Nephron progenitor cell (in vitro differentiated cells): ENCODE data around the gene CLUH.

ENCODE experiments used
- DNase-seq: peaks from one replicate; pipeline ENCODE4 v3.0.0; 2021
- H3K27ac Mint-ChIP-seq: 2 replicates; pipeline ENCODE4 v1.8.0; 2021; ENCODE audit warnings: mild to moderate bottlenecking, moderate library complexity, mixed read lengths
- H3K27me3 Mint-ChIP-seq: 2 replicates; pipeline ENCODE4 v1.8.0; 2021; ENCODE audit warnings: mild to moderate bottlenecking, low read depth, mixed read lengths; ENCODE audit not compliant: poor library complexity
- H3K36me3 Mint-ChIP-seq: 2 replicates; pipeline ENCODE4 v1.8.0; 2021; ENCODE audit warnings: low read depth, mixed read lengths
- H3K4me1 Mint-ChIP-seq: 2 replicates; pipeline ENCODE4 v1.8.0; 2021; ENCODE audit warnings: mixed read lengths
- H3K4me3 Mint-ChIP-seq: 2 replicates; pipeline ENCODE4 v1.8.0; 2021; ENCODE audit warnings: mild to moderate bottlenecking, moderate library complexity, mixed read lengths
- H3K9me3 Mint-ChIP-seq: 2 replicates; pipeline ENCODE4 v1.8.0; 2021; ENCODE audit warnings: mild to moderate bottlenecking, moderate library complexity, mixed read lengths
- CTCF ChIP-seq: fragments of 200-600 bp; sonication (generic); IDR thresholded peaks from 2 replicates; pipeline ENCODE4 v1.5.0; 2021; ENCODE audit warnings: antibody characterized with exemption

Gene CLUH

DNA sequence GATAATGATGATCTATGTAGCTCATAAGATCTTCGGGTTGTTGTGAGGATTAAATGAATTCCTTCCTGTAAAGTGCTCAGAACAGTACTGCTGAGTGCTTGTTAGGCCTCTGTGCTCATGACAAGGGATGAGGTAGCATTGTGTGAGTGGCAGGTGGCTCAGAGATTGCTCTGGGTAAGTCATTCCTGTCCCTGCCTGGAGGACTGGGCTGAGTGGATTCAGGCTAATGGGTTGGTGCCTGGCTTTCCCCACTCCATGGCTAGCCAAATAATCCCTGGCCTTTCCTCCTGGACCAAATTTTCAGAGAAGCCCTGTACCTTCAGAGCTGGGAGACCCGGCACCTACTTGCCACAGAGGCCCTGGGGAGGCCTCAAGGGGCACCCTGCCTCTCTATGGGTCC lies 39.2 kb upstream of the CLUH start:
- H3K27ac Mint-ChIP-seq = no peak overlapping the region
- H3K9me3 Mint-ChIP-seq = no peaks in the 10 kb centered on the region
- no peaks in the 10 kb centered on the region for H3K36me3 Mint-ChIP-seq
- H3K4me1 Mint-ChIP-seq = no peaks in the 10 kb centered on the region
- no peak for TF ChIP-seq CTCF
- H3K27me3 Mint-ChIP-seq = peaks cover 90% of the 10 kb centered on the region
- H3K4me3 Mint-ChIP-seq = no peak overlapping the region
- DNase-seq = no peak

DNA sequence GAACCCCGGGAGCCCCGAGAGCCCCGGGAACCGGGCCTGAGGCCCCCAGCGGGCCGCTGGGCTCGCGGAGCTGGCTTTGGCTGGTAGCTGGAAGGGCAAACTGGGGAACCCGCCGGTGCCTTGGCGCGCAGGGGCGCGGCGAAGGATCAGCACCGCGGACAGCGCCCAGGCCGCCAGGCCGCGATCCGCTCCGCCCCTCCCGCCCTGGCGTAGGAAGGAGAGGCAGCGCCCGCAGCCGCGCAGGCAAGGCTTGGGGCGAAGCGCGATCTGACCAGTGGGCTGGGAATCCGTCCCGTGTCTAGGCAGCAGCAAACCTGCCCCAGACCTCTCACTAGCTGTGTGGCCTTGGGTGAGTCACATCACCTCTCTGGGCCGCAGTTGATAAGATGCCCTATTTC lies 38.2 kb upstream of the CLUH start:
- no peaks in the 10 kb centered on the region for H3K36me3 Mint-ChIP-seq
- peaks cover 94% of the 10 kb centered on the region for H3K27me3 Mint-ChIP-seq
- no peak overlapping the region for H3K27ac Mint-ChIP-seq

DNA sequence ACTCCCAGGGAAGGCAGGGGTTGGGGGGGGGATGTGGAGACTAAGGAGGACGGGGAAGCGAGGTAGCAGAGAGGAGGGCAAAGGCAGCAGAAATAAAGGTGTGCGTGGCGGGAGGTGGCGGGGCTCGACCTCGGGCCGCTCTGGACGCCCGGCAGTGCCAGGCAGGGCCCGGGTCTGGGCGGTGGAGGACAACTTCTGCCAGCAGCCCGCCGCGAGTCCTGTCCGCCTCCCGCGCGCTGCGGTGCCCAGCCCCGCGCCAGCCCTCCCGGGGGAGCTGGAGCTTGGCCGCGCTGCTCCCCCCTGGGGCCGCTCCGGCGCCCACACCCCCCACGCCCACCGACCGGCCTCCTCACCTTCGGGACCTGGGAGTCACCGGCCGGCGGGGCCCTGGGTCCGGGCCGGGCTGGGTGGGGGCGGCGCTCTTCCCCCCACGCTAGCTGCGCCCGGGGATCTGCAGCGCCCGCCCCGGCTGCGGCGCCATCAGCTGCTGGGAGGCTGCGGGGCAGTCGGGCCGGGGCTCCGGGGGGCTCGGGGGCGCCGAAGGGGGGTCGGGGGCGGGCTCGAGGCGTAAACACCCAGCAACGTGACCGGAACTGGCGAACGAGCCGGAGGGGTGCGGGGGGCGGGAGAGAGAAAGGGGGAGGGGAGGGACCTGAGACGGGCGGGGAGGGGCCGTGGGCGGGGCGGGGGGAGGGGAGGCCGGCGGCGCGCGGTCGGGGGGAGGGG lies 37.7 kb upstream of the CLUH start, which contains the start of gene CCDC92B:
CCDC92B (minus strand) TSS at position 595 of the 726 bp plus-strand sequence. CDS start 14,507 bp downstream, outside the sequence.
- no peaks in the 10 kb centered on the region for H3K4me1 Mint-ChIP-seq
- peak within 1 kb of the TSS; percentile 45 for H3K4me3 Mint-ChIP-seq
- no peaks in the 10 kb centered on the region for H3K36me3 Mint-ChIP-seq
- TF ChIP-seq CTCF = no peak
- peak; percentile 16 for DNase-seq
- no peak within 1 kb of the TSS for H3K27ac Mint-ChIP-seq
- peaks cover 94% of the 10 kb centered on the region for H3K27me3 Mint-ChIP-seq
- no peaks in the 10 kb centered on the region for H3K9me3 Mint-ChIP-seq

More for the DNA sequence above, 38.2 kb upstream of the CLUH start:
- Mint-ChIP-seq H3K9me3 (no peaks in the 10 kb centered on the region), H3K4me1 (no peaks in the 10 kb centered on the region), H3K4me3 (no peak overlapping the region)
- peak; percentile 93 for DNase-seq
- no peak for TF ChIP-seq CTCF

DNA sequence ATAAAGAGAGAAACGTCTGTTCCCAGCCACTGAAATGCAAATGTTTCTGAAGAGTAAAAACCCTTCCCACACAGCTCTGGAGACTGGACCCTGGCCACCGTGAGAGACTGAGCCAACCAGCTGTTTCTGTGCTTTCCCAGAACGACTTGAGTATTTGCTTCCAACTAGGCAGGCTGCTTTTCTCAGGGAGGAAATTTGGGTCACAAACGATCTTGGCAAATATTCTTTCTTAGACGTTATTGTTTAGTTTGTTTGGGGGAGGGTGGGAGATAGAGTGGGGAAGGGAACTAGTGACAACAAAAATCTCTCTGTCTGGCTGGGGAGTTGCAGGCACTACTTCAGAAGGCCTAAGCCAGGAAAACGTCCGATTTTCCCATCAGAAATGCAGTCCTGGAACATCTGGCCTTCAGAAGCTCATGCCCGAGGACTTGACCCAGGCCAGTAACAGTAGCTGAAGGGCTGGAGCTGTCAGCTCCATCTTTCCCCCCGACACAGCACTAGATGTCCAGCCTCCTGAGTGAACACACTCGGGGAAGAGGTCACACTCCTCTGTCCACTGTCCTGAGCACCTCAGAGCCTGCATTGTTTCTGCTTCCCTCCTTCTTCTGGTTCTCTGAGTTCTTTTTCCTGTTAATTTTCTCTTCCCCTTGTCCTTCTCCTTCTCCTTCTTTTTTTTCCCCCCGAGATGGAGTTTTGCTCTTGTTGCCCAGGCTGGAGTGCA lies 33.9 kb upstream of the CLUH start:
- Mint-ChIP-seq H3K4me3 (no peak overlapping the region), H3K36me3 (no peaks in the 10 kb centered on the region), H3K9me3 (no peaks in the 10 kb centered on the region)

GRCh38 chr17:2737693-2738092 lies 26.1 kb upstream of the CLUH start:
- DNase-seq = no peak
- H3K36me3 Mint-ChIP-seq = no peaks in the 10 kb centered on the region
- peaks cover 36% of the 10 kb centered on the region for H3K27me3 Mint-ChIP-seq
- no peaks in the 10 kb centered on the region for H3K9me3 Mint-ChIP-seq
- no peak overlapping the region for H3K4me3 Mint-ChIP-seq
- no peak overlapping the region for H3K27ac Mint-ChIP-seq
- TF ChIP-seq CTCF = no peak
- no peaks in the 10 kb centered on the region for H3K4me1 Mint-ChIP-seq

More for the DNA sequence above, 33.9 kb upstream of the CLUH start:
- no peak for TF ChIP-seq CTCF
- Mint-ChIP-seq H3K27ac (peak overlapping the region; percentile 77), H3K4me1 (no peaks in the 10 kb centered on the region), H3K27me3 (peaks cover 78% of the 10 kb centered on the region)
- DNase-seq = no peak
